Small intestine (tissue), 7 donors: ENCODE measurements around the gene RASSF3. TPM values are rescaled to one million over a fixed set of nuclear protein-coding genes. Genes with fewer than 3 reads are reported as not detected.

Source experiments
- DNase-seq, 2 donors: peaks; one replicate each; pipeline versions ENCODE4 v3.0.0 to v3.0.0-alpha.2; 2013
- FAIRE-seq: peaks from 2 replicates; lab custom pipeline; 2012; peaks lifted over from hg19 to GRCh38; lab: Jason Lieb, UNC
- H3K27ac ChIP-seq, 3 donors: one replicate each; pipeline ENCODE4 v1.5.1; 2013; ENCODE audit warnings: low read length in 2 of 3, mild to moderate bottlenecking in 2 of 3, control low read depth in 1 of 3, inconsistent platforms in 1 of 3, low read depth in 1 of 3, moderate library complexity in 1 of 3
- H3K27me3 ChIP-seq, 3 donors: one replicate each; pipeline ENCODE4 v1.6.1; 2013; ENCODE audit warnings: low read length in 3 of 3, inconsistent platforms in 1 of 3; ENCODE audit not compliant: control insufficient read depth in 3 of 3, insufficient read depth in 3 of 3
- H3K36me3 ChIP-seq, 3 donors: one replicate each; pipeline ENCODE4 v1.6.1; 2013; ENCODE audit warnings: low read length in 3 of 3, inconsistent platforms in 1 of 3, low read depth in 1 of 3, mild to moderate bottlenecking in 1 of 3, moderate library complexity in 1 of 3; ENCODE audit not compliant: control insufficient read depth in 3 of 3, insufficient read depth in 2 of 3
- H3K4me1 ChIP-seq, 3 donors: one replicate each; pipeline ENCODE4 v1.6.1; 2013; ENCODE audit warnings: low read length in 2 of 3, inconsistent platforms in 1 of 3, low read depth in 1 of 3, mild to moderate bottlenecking in 1 of 3, moderate library complexity in 1 of 3; ENCODE audit not compliant: control insufficient read depth in 3 of 3, insufficient read depth in 2 of 3
- H3K4me3 ChIP-seq, 3 donors: one replicate each; pipeline ENCODE4 v1.5.1; 2013; ENCODE audit warnings: low read length in 3 of 3, control low read depth in 1 of 3, inconsistent platforms in 1 of 3, low read depth in 1 of 3, mild to moderate bottlenecking in 1 of 3, moderate library complexity in 1 of 3
- H3K9me3 ChIP-seq, 2 donors: one replicate each; pipeline ENCODE4 v1.6.1; 2013; ENCODE audit warnings: low read depth in 1 of 2, low read length in 1 of 2; ENCODE audit not compliant: control insufficient read depth in 2 of 2, insufficient read depth in 1 of 2
- WGBS, 3 donors: extraction: QIAGEN DNeasy Blood & Tissue Kit; methylation state at CpG; one replicate each; pipeline ENCODE4 v1.1.7; 2013; 5-methylcytosine and 5-hydroxymethylcytosine counted together
- polyA plus RNA-seq, 4 donors: library from polyadenylated mRNA; stranded (reverse) in 3 of 4; unstranded in 1 of 4; fragments of 200-250 nt in 3 of 4; fragments of 120-200 nt in 1 of 4; gene quantifications; one replicate each; pipeline versions ENCODE4 v1.2.1 to v1.2.3, GENCODE V29; 2013
- donor health status: healthy with polysubstance abuse.
- donor health status: control.
- donor health status: control.
- donor health status: Bipolar disorder and iron deficiency.
- donor health status: healthy.

Gene RASSF3
- polyA plus RNA-seq, 4 donors = 14.9 to 23.3 (median 21.9) TPM

DNA sequence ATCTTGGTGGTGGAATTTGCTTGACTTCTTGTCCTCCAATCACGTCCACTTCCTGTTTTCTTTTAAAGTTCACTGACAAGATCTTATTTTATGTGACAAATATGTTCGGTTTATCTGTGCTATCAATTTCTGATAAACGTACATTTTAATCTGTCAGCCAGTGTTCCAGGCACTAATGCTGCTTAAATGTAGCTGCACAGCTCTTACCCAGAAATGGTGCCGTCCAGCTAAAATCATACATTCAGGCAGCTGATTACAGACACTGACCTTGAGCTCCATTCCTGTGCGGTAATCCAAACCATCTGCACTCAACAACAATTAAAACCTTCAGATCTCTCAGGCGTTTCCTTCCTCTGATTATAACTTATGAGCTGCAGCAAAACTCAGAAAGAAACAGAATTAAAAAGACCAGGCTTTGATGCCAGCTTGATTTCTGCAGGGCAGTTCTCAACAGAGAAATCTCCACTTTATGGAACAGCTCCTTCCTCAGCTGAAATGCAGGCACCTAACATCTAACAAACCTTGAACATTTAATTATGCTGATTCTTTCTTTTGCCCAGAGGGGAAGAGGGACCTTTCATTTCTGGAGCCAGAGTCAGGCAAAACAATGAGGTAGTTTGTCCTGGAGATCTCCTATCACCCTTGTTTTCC lies 26.4 kb upstream of the RASSF3 start:
- H3K27ac ChIP-seq = peak overlapping the region in 1 of 3 donors; percentile 60
- no peaks in the 10 kb centered on the region for H3K9me3 ChIP-seq
- H3K27me3 ChIP-seq = no peaks in the 10 kb centered on the region
- no peak overlapping the region for H3K4me3 ChIP-seq
- peaks cover 0 to 2% (median 0%) of the 10 kb centered on the region in 3 donors for H3K4me1 ChIP-seq
- whole genome bisulfite sequencing, 3 donors = 3 to 14% (median 8%) methylated on average over 6 of the region's 6 CpGs
- no peaks in the 10 kb centered on the region for H3K36me3 ChIP-seq
- DNase-seq (no peak), FAIRE-seq (no peak)

DNA sequence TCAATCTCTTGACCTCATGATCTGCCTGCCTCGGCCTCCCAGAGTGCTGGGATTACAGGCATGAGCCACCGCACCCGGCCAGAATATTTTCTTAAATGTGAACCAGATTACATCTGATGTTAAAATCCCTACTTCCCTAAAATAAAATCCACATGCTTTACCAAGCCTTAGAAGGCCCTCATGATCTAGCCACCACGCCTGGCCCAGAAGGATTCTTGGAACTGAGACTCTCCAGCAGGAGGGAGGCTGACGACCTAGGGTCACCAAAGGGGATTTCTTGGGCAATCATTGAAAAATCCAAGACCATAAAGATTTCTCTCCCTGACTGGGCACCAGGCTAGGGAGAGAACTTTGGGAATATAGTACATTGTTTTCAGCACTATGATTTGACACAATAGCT lies 25.2 kb upstream of the RASSF3 start:
- DNase-seq (no peak), FAIRE-seq (no peak)
- H3K4me3 ChIP-seq = no peak overlapping the region
- 91 to 93% (median 92%) methylated on average over 5 of the region's 5 CpGs for WGBS, 3 donors
- H3K36me3 ChIP-seq = no peaks in the 10 kb centered on the region
- H3K4me1 ChIP-seq = peaks cover 0 to 2% (median 0%) of the 10 kb centered on the region in 3 donors
- no peaks in the 10 kb centered on the region for H3K9me3 ChIP-seq
- H3K27ac ChIP-seq = no peak overlapping the region
- no peaks in the 10 kb centered on the region for H3K27me3 ChIP-seq

DNA sequence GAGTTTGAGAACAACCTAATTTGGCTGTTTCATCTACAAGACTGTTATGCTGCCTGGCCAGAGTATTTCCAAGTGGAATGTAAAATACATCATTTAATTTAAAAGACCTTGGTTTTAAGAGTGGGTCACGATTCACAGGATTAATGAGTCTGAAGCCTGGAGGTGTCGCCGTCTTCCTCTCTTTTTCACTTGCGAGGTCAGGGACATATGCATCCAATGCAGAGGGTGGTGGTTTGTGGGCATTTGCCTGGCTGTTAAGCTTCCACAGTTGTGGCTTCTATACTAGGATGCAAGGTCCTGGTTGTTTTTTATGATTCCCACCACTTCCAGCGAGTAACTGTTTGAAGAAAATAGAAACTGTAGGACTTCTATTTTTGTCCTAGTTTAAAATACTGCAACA lies 22.8 kb upstream of the RASSF3 start:
- FAIRE-seq = no peak
- no peaks in the 10 kb centered on the region for H3K36me3 ChIP-seq
- no peak for DNase-seq
- no peak overlapping the region for H3K4me3 ChIP-seq
- H3K4me1 ChIP-seq = peaks cover 0 to 2% (median 0%) of the 10 kb centered on the region in 3 donors
- no peak overlapping the region for H3K27ac ChIP-seq
- no peaks in the 10 kb centered on the region for H3K9me3 ChIP-seq
- H3K27me3 ChIP-seq = no peaks in the 10 kb centered on the region
- 78 to 93% (median 89%) methylated on average over 5 of the region's 5 CpGs for WGBS, 3 donors

DNA sequence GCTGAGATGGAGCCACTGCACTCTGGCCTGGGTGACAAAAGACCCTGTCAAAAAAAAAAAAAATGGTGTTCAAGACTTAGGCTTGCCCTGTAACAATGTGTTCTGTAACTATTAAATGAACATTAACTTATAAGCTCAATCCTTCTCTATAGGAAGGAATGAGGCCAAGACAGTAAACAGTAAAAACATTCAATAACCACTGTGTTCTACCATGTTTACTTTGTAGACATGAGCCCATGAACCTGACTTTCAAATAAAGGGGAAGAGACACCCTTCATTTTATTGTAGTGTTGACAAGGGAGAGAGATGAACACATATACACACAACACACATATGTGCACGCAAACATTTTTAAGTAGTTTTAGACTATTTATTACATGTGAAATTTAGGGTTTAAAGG lies 20.1 kb upstream of the RASSF3 start:
- FAIRE-seq (no peak), DNase-seq (no peak)
- Histone ChIP-seq H3K27ac (no peak overlapping the region), H3K4me3 (no peak overlapping the region), H3K27me3 (no peaks in the 10 kb centered on the region), H3K4me1 (no peaks in the 10 kb centered on the region), H3K9me3 (no peaks in the 10 kb centered on the region), H3K36me3 (no peaks in the 10 kb centered on the region)
- WGBS, 3 donors = 98 to 100% (median 100%) methylated on average over 1 of the region's 1 CpG

DNA sequence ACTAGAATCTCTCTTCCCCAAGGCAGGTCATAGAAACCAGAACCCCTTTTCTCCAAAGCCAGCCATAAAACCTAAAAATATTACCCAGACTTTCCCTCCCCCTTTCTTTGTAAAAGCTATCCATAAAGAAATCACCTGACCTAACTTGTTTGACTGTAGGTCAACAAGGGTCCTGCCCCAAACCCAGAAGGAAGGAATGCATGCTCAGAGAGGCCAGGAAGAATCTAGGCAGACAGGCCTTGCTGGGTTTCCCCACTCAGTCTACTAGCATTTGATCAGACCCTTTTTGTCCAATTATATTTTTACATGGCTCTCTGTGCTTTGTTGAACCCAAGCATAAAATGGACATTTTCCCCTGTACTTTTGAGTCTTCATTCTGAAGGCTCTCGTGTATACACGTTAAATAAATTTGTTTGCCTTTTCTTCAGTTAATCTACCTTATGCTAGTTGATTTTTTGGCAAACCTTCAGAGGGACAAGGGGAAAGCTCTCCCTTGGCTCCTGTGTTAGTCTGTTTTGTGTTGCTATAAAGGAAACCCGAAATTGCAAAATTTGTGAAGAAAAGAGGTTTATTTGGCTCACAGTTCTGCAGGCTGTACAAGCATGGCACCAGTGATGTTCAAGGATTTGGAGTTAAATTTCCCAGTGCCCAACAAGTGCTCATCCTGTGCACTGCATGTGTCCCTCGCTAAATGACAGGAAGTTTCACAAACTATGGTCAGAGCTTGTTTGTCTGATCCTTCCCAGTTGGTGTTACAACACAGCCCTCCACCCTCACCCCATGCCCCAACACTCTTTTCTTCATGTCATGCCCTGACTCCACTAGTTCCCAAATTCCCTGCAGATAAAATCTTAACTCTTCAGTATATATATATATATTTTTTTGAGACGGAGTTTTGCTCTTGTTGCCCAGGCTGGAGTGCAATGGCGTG lies 14.2 kb upstream of the RASSF3 start:
- peaks cover 0 to 1% (median 0%) of the 10 kb centered on the region in 3 donors for H3K4me1 ChIP-seq
- H3K36me3 ChIP-seq = no peaks in the 10 kb centered on the region
- no peak overlapping the region for H3K4me3 ChIP-seq
- no peak overlapping the region for H3K27ac ChIP-seq
- no peaks in the 10 kb centered on the region for H3K27me3 ChIP-seq
- no peak for FAIRE-seq
- no peak for DNase-seq
- WGBS, 3 donors = 89 to 95% (median 92%) methylated on average over 6 of the region's 6 CpGs
- H3K9me3 ChIP-seq = no peaks in the 10 kb centered on the region

DNA sequence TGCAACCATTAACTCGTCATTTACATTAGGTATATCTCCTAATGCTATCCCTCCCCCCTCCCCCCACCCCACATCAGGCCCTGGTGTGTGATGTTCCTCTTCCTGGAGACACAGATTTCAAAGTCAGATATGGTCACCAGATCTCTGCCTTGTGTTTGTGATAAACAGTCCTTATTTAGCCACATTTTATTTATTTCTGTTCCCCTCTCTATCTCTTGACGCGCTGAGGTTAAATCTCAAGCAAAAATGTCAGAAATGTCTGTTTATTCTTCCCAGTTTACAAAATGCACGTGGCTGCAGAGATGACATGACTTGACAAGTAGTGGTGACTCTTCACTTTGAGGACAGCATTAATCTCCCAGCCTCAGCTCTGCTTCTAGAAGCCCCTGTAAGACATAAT lies 11.5 kb upstream of the RASSF3 start:
- no peak for FAIRE-seq
- H3K27ac ChIP-seq = no peak overlapping the region
- WGBS, 3 donors = 66 to 76% (median 75%) methylated on average over 4 of the region's 4 CpGs
- peaks cover 0 to 1% (median 0%) of the 10 kb centered on the region in 3 donors for H3K4me1 ChIP-seq
- no peak overlapping the region for H3K4me3 ChIP-seq
- no peaks in the 10 kb centered on the region for H3K36me3 ChIP-seq
- no peak for DNase-seq
- no peaks in the 10 kb centered on the region for H3K9me3 ChIP-seq
- H3K27me3 ChIP-seq = no peaks in the 10 kb centered on the region

DNA sequence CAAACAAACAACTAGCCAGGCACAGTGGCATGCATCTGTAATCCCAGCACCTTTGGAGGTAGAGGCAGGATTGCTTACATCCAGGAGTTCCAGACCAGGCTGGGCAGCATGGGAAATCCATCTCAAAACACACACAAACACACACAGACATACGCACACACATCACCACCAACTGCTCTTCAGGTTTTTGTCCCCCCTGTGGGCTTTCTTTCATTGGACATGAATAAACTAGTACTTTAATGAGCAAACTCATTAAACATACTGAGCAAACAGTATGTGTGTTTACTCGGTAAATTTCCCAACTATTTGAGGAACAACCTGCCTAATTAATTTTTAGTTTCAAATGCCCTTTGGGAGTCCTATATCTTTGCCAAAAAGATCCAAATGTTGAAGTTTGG lies 10.1 kb upstream of the RASSF3 start:
- FAIRE-seq = no peak
- no peak overlapping the region for H3K27ac ChIP-seq
- H3K27me3 ChIP-seq = no peaks in the 10 kb centered on the region
- WGBS, 3 donors = 74 to 83% (median 81%) methylated on average over 2 of the region's 2 CpGs
- DNase-seq = no peak
- no peak overlapping the region for H3K4me3 ChIP-seq
- H3K36me3 ChIP-seq = no peaks in the 10 kb centered on the region
- H3K9me3 ChIP-seq = no peaks in the 10 kb centered on the region
- peaks cover 0 to 1% (median 0%) of the 10 kb centered on the region in 3 donors for H3K4me1 ChIP-seq

DNA sequence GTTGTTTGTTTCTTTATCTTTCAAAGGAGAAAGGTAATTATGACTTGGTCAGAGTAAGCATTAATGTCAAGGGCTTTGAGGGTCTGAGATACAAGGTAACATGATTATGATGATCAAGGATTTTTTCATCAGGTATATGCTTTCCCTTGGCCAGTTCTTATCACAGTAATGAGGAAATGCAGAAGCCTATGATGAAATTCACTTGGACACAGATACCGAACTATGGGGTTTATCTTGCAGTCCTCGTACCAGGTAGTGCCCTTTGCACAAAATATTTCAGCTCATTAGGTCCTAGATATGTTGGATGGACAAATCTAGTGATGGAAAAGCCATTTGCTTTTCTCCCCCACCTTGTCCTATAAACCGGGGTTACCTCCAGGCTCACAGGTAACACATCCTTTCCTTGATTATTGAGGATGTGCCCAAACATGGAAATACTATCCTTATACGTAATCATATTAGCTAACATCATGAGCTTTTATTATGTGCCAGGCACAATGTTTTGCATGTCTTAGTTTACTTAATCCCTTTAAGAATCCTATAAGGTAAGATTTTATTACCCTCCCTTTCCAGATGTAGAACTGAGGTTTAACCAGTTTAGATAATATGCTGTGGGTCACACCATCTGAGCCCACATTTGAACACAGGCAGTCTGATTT lies 7.0 kb upstream of the RASSF3 start:
- FAIRE-seq = no peak
- H3K27ac ChIP-seq = peak overlapping the region in 1 of 3 donors; percentile 2
- WGBS, 3 donors = 24 to 72% (median 34%) methylated on average over 4 of the region's 4 CpGs
- no peaks in the 10 kb centered on the region for H3K36me3 ChIP-seq
- H3K27me3 ChIP-seq = no peaks in the 10 kb centered on the region
- H3K9me3 ChIP-seq = no peaks in the 10 kb centered on the region
- H3K4me3 ChIP-seq = no peak overlapping the region
- peaks cover 0 to under 1% (median 0%) of the 10 kb centered on the region in 3 donors for H3K4me1 ChIP-seq
- peak; percentile 40 to 58 for DNase-seq
